Dendritic cell treated with granulocyte-macrophage colony-stimulating factor and Interleukin-4, amounts not matched to agents 40 ng/mL and 50 ng/mL, for 4 days (primary cell): ENCODE data around the gene NELL2.
A peak's percentile ranks its signal among the peaks of the same experiment; 100 is the strongest.
"Not testable (repeated sequence)": the region's sequence is repeated elsewhere in the genome, so short reads cannot be mapped to it uniquely, and the experiment has no call there.

Experiments used
- H3K27ac Mint-ChIP-seq: one replicate; pipeline ENCODE4 v1.8.0; 2022; ENCODE audit warnings: mild to moderate bottlenecking, mixed read lengths
- H3K27me3 Mint-ChIP-seq: one replicate; pipeline ENCODE4 v1.8.0; 2022; ENCODE audit warnings: mild to moderate bottlenecking, mixed read lengths
- H3K36me3 Mint-ChIP-seq: one replicate; pipeline ENCODE4 v1.8.0; 2022; ENCODE audit warnings: low read depth, mixed read lengths
- H3K4me1 Mint-ChIP-seq: one replicate; pipeline ENCODE4 v1.8.0; 2022; ENCODE audit warnings: low read depth, mixed read lengths
- H3K4me3 Mint-ChIP-seq: one replicate; pipeline ENCODE4 v1.8.0; 2022; ENCODE audit warnings: mild to moderate bottlenecking, moderate library complexity, mixed read lengths
- H3K9me3 Mint-ChIP-seq: one replicate; pipeline ENCODE4 v1.8.0; 2022; ENCODE audit warnings: mixed read lengths
- intact Hi-C: fragments of 100-400 bp; cut with micrococcal nuclease; formaldehyde crosslinking; loops from one replicate; pipeline ENCODE4 v1.15.0; 2022

The NELL2 gene

DNA sequence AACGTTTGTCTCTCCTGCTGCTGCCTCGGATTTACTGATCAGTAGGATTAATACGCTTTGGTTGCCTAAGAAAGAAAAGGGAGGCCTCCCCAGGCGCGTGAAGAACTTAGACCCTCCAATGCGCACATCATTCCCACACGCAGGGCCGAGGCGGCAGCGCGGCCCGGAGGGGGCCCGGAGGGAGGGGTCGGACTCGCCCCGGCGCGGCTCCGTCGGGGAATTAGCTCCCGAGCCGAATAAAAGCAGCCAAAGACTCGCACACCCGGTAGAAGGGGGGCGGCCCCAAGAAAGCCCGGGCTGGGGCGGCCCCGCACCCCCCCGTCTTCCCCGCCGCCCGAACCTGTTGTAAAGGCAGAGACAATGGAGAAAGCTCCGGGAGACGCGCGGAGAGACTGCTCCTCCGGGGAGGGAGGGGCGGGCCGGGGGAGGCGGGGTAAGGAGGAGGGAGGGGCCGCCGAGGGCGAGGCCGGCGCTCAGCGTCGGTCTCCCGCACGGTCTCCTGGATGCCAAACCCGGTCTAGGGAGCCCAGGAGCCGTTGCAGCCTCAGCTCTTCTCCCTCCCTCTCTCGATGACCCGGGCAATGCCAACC is at the start of gene NELL2:
Gene NELL2 (minus strand): TSS at position 362 of the 590 bp plus-strand sequence. CDS start 446 bp downstream, outside the sequence.
- Mint-ChIP-seq H3K36me3 (no peaks in the 10 kb centered on the region), H3K9me3 (peaks cover 10% of the 10 kb centered on the region), H3K4me1 (peaks cover 14% of the 10 kb centered on the region), H3K27ac (no peak within 1 kb of the TSS), H3K4me3 (peak within 1 kb of the TSS; percentile 28), H3K27me3 (peaks cover 43% of the 10 kb centered on the region)
- intact Hi-C loops, result no loop called here

DNA sequence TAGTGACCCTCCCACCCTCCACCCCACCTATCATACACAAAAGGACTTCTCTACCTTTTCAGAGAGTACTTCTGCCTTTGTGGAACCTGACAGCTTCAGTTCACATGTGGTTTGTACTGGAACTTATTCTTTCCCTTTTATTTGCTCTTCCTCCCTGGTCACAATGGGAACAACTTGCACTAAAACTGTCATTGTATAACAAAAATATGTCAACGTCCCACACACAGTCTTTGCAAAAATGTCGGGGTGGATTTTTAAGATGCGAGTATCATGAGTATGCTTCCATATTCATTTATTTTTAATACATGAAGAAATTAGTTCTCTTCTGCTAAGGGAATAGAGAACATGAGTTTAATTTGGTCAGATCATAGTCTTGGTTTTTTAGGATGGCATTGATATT is 45.6 kb upstream of the NELL2 start:
- no peaks in the 10 kb centered on the region for H3K9me3 Mint-ChIP-seq
- no peaks in the 10 kb centered on the region for H3K36me3 Mint-ChIP-seq
- no peak overlapping the region for H3K27ac Mint-ChIP-seq
- intact Hi-C loops, result no loop called here
- no peaks in the 10 kb centered on the region for H3K27me3 Mint-ChIP-seq
- H3K4me3 Mint-ChIP-seq, result no peak overlapping the region
- no peaks in the 10 kb centered on the region for H3K4me1 Mint-ChIP-seq

DNA sequence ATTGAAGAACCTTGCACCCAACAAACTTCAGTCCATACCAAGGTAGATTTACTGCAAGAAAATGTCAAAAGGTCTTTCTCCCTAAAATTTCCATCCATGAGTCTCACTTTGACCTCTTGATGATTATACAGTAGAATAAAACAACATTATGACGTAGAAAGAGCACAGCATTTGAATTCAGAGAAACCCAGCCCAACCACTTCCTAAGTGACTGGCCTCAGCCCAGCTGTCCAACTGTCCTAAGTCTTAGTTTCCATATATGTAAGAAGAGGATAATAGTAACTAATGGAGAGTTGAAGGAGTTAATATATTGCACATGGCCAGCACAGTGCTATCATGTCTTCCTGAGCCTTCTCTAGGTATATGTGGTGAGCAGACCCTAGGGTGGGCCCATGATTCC is 41.0 kb upstream of the NELL2 start:
- Mint-ChIP-seq H3K36me3 (no peaks in the 10 kb centered on the region), H3K4me3 (no peak overlapping the region), H3K27me3 (no peaks in the 10 kb centered on the region), H3K4me1 (no peaks in the 10 kb centered on the region), H3K27ac (no peak overlapping the region), H3K9me3 (no peaks in the 10 kb centered on the region)
- intact Hi-C loops, result no loop called here

DNA sequence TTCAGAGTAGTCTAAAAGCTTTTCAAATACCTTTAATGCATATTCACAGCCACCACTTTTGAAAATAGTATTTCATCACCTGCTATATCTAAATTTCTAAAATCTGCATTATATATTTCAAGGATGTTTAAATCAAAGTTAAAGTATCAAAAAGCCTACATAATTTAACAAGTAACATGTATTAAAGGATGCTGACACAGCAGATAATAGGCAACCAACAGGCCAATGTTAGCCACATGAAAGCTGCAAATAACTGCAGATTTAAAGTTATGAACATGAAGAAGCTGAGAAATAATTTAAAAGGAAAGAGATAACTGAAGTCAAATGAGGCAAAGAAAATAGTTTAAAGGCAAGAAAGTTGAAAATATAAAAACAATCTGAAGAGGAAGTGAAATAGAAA is 39.8 kb upstream of the NELL2 start:
- Mint-ChIP-seq H3K9me3 (no peaks in the 10 kb centered on the region), H3K27ac (no peak overlapping the region), H3K27me3 (no peaks in the 10 kb centered on the region), H3K4me1 (no peaks in the 10 kb centered on the region), H3K36me3 (no peaks in the 10 kb centered on the region), H3K4me3 (no peak overlapping the region)
- intact Hi-C loops, result no loop called here

DNA sequence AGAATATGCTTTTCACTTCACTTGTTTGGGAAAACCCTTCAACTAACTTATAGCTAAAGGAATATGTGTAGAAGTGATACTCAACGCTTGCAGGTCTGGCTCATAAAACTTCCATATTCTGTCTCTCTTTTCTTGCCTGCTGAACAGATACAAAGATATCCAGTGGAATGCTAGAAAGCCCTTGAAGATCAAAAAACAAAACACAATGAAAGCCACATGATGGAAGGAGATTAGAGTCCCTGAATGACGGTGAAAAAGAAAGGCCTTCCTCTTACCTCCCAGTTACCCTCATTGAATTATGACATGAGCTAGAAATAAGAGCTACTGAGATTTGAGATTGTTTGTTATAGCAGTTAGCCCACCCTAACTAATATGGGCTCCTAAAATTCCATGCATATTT is 28.2 kb upstream of the NELL2 start:
- intact Hi-C loops, result no loop called here
- Mint-ChIP-seq H3K27ac (no peak overlapping the region), H3K36me3 (no peaks in the 10 kb centered on the region)

DNA sequence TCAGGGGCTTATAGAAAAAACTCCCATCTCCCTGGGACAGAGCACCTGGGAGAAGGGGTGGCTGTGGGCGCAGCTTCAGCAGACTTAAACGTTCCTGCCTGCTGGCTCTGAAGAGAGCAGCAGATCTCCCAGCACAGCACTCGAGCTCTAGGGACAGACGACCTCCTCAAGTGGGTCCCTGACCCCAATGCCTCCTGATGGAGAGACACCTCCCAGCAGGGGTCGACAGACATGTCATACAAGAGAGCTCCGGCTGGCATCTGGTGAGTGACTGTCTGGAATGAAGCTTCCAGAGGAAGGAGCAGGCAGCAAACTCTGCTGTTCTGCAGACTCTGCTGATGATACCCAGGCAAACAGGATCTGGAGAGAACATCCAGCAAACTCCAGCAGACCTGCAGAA is 22.0 kb upstream of the NELL2 start:
- H3K27ac Mint-ChIP-seq, H3K27me3 Mint-ChIP-seq, H3K4me1 Mint-ChIP-seq, H3K36me3 Mint-ChIP-seq, intact Hi-C loops, H3K4me3 Mint-ChIP-seq: not testable (repeated sequence)
- peaks cover 39% of the 10 kb centered on the region for H3K9me3 Mint-ChIP-seq

More for the DNA sequence above, 28.2 kb upstream of the NELL2 start:
- Mint-ChIP-seq H3K4me3 (no peak overlapping the region), H3K9me3 (peaks cover 28% of the 10 kb centered on the region), H3K27me3 (no peaks in the 10 kb centered on the region), H3K4me1 (no peaks in the 10 kb centered on the region)

DNA sequence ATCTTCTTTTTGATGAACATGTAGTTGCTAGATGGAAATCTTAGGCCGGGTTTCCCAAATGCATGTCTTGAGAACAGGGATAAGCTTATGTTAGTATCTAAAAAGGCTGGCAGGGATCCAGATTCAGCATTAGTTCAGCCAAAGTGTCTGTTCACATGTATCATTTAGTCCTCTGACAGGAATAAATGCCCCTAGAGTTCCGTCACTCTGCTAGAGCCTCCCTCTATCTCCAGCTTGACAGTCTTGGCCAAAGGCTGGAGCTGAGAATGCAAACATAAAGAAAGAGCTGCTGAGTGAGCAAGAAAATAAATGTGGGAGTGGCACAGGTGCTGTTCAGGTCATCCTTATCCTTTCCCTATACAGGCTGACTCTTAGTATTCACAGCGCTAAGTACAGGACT is 13.8 kb upstream of the NELL2 start:
- no peaks in the 10 kb centered on the region for H3K27me3 Mint-ChIP-seq
- H3K4me1 Mint-ChIP-seq, result no peaks in the 10 kb centered on the region
- intact Hi-C loops, result no loop called here
- H3K27ac Mint-ChIP-seq, result no peak overlapping the region
- H3K36me3 Mint-ChIP-seq, result no peaks in the 10 kb centered on the region
- H3K9me3 Mint-ChIP-seq, result no peaks in the 10 kb centered on the region
- H3K4me3 Mint-ChIP-seq, result no peak overlapping the region

DNA sequence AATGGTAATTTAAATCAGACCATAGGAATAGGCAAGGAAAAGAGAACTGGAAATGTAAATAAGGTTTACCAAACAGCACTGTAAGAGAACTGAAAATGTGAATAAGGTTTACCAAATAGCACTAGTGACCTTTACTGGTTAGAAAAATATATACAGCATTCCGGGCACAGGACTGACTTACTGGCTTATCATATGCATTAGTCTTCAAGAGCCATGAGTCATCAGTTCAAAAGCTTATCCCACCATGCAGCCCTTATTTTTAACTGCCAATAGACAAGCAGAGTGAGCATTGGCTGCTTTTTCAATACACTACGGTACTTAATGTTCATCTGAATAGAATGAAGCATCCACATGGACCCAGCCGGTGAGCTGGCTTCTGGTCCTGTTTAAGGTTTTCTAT is 13.0 kb upstream of the NELL2 start:
- H3K36me3 Mint-ChIP-seq, result no peaks in the 10 kb centered on the region
- H3K4me3 Mint-ChIP-seq, result no peak overlapping the region
- H3K27me3 Mint-ChIP-seq, result no peaks in the 10 kb centered on the region
- no peak overlapping the region for H3K27ac Mint-ChIP-seq
- no peaks in the 10 kb centered on the region for H3K9me3 Mint-ChIP-seq
- intact Hi-C loops, result no loop called here
- no peaks in the 10 kb centered on the region for H3K4me1 Mint-ChIP-seq

DNA sequence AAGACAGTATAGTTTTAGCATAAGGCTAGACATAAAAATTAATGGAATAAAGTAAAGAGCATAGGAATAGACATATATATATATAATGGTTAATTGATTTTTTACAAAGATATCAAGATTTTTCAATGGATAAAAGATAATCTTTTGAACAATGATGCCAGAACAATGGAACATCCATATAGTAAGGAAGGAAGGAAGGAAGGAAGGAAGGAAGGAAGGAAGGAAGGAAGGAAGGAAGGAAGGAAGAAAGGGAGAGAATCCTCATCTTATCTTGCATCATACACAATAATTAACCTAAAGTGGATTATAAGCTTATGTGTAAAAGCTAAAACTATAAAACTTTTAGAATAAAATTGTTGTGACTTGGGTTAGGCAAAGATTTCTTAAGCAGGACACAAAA is 9.8 kb upstream of the NELL2 start:
- Mint-ChIP-seq H3K4me1 (no peaks in the 10 kb centered on the region), H3K27ac (no peak overlapping the region), H3K4me3 (no peak overlapping the region), H3K9me3 (peaks cover 10% of the 10 kb centered on the region), H3K36me3 (no peaks in the 10 kb centered on the region), H3K27me3 (no peaks in the 10 kb centered on the region)
- intact Hi-C loops, result no loop called here

DNA sequence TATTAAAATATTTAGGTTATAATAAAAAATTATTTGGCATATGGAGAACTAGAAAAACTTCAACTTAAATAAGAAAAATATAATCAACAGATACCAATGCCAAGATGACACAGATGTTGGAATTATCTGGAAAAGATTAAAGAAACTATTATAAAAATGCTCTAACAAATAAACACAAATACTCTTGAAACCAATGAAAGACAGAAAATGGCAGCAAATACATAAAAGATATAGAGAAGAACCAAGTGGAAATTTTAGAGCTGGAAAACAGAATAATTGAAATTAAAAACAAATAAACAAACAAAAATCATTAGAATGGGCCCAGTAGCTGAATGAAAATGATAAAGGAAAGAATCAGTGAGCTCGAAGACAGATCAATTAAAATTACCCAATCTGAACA is 5.1 kb upstream of the NELL2 start:
- H3K4me3 Mint-ChIP-seq, result no peak overlapping the region
- no peaks in the 10 kb centered on the region for H3K36me3 Mint-ChIP-seq
- H3K27me3 Mint-ChIP-seq, result peaks cover 20% of the 10 kb centered on the region
- intact Hi-C loops, result no loop called here
- peaks cover 5% of the 10 kb centered on the region for H3K4me1 Mint-ChIP-seq
- H3K9me3 Mint-ChIP-seq, result peaks cover 18% of the 10 kb centered on the region
- H3K27ac Mint-ChIP-seq, result no peak overlapping the region

DNA sequence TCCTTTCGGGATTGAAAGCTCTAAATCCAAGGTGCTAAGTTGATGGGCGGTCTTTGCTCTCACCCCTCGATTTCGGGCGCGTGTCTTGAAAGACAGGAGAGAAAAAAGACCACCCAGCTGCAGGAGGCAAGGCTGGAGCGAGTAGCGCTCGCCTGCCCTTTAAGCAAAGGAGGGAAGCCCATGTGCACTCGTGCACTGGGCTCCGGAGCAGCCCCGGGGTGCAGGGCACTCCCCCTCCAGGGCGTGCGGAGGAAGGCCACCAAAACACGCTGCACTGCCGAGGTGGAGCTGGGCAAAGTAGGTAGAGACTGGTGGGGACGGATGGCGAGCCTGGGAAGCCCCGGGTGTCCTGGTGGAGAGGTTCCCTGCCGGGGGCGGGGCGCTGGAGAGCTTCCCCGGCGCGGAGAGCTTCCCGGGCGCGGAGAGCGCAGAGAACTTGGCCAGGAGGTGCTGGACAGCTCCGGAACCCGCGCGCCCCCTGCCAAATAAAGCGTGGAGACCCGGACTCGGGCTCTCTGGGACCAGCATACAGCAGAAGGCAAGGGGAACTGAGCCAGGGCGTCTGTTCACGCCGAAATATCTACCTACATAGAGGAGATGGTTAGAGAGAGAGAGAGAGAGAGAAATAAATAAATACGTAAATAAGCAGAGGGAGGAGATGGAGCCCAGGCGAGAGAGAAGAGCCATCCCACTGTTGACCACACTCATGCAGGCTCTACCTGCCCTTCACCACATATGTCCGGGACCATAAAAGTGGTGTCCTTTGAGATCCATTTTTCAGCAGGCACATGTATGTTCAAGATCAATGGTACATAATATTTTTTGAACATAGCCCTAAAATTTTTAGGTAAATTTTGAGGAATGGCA is 662 bp upstream of the NELL2 start:
- intact Hi-C loops, result no loop called here
- H3K36me3 Mint-ChIP-seq, result no peaks in the 10 kb centered on the region
- H3K27me3 Mint-ChIP-seq, result peaks cover 43% of the 10 kb centered on the region
- H3K4me3 Mint-ChIP-seq, result peak overlapping the region; percentile 28
- H3K4me1 Mint-ChIP-seq, result peaks cover 14% of the 10 kb centered on the region
- no peak overlapping the region for H3K27ac Mint-ChIP-seq
- peaks cover 17% of the 10 kb centered on the region for H3K9me3 Mint-ChIP-seq

DNA sequence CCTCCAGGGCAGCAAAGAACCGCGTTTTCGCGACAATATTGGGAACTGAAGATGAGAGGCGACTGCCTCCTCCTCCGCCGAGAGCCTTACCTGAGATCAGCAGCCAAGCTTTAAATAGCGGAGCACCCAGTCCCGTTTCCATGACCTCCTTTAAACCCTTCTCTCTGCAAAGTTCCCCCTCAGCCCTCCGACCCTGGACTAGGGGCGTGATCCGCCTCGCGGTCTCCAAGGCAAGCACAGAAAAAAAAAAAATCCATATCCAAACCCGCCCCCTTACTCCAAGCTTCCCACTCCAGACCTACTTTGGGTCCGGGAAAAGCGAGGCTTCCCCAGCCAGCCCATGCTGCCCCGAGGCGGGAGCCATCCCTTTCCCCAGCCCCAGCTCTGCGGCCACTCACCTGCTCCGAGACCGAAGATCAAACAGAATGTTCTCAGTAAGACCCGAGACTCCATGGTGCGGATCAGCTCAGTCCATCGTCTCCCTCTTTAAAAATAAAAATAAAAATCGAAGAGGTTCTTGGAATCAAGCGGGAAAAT is 630 bp downstream of the NELL2 start:
- H3K9me3 Mint-ChIP-seq, result peaks cover 7% of the 10 kb centered on the region
- no peaks in the 10 kb centered on the region for H3K36me3 Mint-ChIP-seq
- peaks cover 43% of the 10 kb centered on the region for H3K27me3 Mint-ChIP-seq
- H3K4me1 Mint-ChIP-seq, result peaks cover 14% of the 10 kb centered on the region
- no peak overlapping the region for H3K4me3 Mint-ChIP-seq
- no peak overlapping the region for H3K27ac Mint-ChIP-seq
- intact Hi-C loops, result no loop called here

DNA sequence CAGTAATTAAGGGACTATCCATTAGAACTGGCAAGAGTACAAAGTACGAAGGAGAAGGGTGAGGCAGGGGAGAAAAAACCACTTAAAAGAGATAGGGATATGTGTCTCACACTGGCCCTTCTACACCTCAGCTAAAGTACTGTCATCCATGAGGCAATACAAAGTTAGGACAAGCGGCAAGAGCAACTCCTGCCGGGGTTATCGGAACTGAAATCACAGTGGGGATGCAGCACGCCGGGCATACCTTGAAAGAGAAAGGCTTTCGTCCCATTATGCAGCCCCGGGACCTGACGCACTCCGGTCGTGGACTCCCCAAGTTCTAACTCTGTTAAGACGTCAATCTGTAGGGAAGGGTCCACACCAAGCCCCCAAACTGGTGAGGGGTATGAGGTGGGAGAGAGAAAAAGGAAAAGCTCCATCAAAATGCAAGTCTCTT is 1.1 kb downstream of the NELL2 start:
- Mint-ChIP-seq H3K27me3 (peaks cover 43% of the 10 kb centered on the region), H3K36me3 (no peaks in the 10 kb centered on the region), H3K4me3 (no peak overlapping the region), H3K9me3 (peaks cover 7% of the 10 kb centered on the region), H3K27ac (no peak overlapping the region), H3K4me1 (peaks cover 14% of the 10 kb centered on the region)
- intact Hi-C loops, result no loop called here

DNA sequence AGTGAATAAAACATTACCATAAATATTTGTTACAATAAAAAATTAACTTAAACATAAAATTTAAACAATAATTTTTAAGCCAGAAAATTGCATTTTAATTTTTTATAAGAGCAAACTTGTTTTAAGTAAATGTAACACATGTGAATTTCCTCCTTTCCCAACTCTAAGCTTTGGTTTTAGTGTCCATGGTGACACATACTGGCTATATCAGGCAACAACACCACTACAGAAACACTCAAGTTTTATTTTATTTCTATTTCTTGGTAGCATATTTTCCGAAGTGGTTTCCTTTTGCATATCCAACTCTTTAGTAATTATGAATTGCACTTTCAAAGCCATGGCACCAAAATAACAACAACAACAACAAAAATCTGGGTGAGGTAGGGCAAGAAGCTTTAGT is 2.2 kb downstream of the NELL2 start:
- peaks cover 42% of the 10 kb centered on the region for H3K27me3 Mint-ChIP-seq
- intact Hi-C loops, result no loop called here
- H3K27ac Mint-ChIP-seq, result no peak overlapping the region
- peaks cover 14% of the 10 kb centered on the region for H3K4me1 Mint-ChIP-seq
- no peak overlapping the region for H3K4me3 Mint-ChIP-seq
- H3K36me3 Mint-ChIP-seq, result no peaks in the 10 kb centered on the region
- peaks cover 5% of the 10 kb centered on the region for H3K9me3 Mint-ChIP-seq
